HepG2 (cell line): ENCODE results near the gene UNC50. TPM values are rescaled to one million over a fixed set of nuclear protein-coding genes. Genes with fewer than 3 reads are reported as not detected.

Source experiments
- CBX5 ChIP-seq: sonication (generic); formaldehyde crosslinking; IDR thresholded peaks from 2 replicates; pipeline ENCODE4 v1.4.0; 2020; ENCODE audit warnings: missing genetic modification reagents, borderline replicate concordance
- FOXA3 ChIP-seq: IDR thresholded peaks from 2 replicates; pipeline ENCODE4 v1.6.1; 2016; ENCODE audit warnings: missing genetic modification reagents, missing compliant biosample characterization
- HDAC6 ChIP-seq: fragments of 200-600 bp; sonication (generic); IDR thresholded peaks from 2 replicates; pipeline ENCODE4 v1.7.0; 2017; ENCODE audit warnings: mild to moderate bottlenecking, antibody characterized with exemption, low read length, low read depth
- PAWR ChIP-seq: sonication (generic); formaldehyde crosslinking; IDR thresholded peaks from 2 replicates; pipeline ENCODE4 v1.4.0; 2020; ENCODE audit warnings: missing genetic modification reagents, mild to moderate bottlenecking, borderline replicate concordance
- PPARG ChIP-seq: conservative IDR thresholded peaks from 2 replicates; pipeline ENCODE4 v1.6.1; 2016; ENCODE audit warnings: missing biosample characterization, missing genetic modification reagents
- SNAPC2 ChIP-seq: sonication (generic); formaldehyde crosslinking; IDR thresholded peaks from 2 replicates; pipeline ENCODE4 v1.8.1; 2022; ENCODE audit warnings: mild to moderate bottlenecking, missing genetic modification reagents
- ZNF207 ChIP-seq: fragments of 450-650 bp; IDR thresholded peaks from 2 replicates; pipeline ENCODE4 v1.6.1; 2016; ENCODE audit warnings: antibody characterized with exemption, borderline replicate concordance
- ZNF274 ChIP-seq: sonication (generic); formaldehyde crosslinking; IDR thresholded peaks from 2 replicates; pipeline ENCODE4 v1.5.1; 2020; ENCODE audit warnings: mild to moderate bottlenecking, missing genetic modification reagents
- ZNF335 ChIP-seq: sonication (generic); formaldehyde crosslinking; IDR thresholded peaks from 2 replicates; pipeline ENCODE4 v1.4.0; 2020; ENCODE audit warnings: missing genetic modification reagents
- ZNF343 ChIP-seq: sonication (generic); formaldehyde crosslinking; IDR thresholded peaks from 2 replicates; pipeline ENCODE4 v1.4.0; 2020; ENCODE audit warnings: mild to moderate bottlenecking, missing genetic modification reagents
- ZNF660 ChIP-seq: sonication (generic); formaldehyde crosslinking; IDR thresholded peaks from 2 replicates; pipeline ENCODE4 v1.5.1; 2020; ENCODE audit warnings: mild to moderate bottlenecking, low read depth, missing genetic modification reagents, borderline replicate concordance
- ZNF776 ChIP-seq: sonication (generic); formaldehyde crosslinking; IDR thresholded peaks from 2 replicates; pipeline ENCODE4 v1.4.0; 2020; ENCODE audit warnings: mild to moderate bottlenecking, missing genetic modification reagents
- ZNF83 ChIP-seq: sonication (generic); formaldehyde crosslinking; IDR thresholded peaks from 2 replicates; pipeline ENCODE4 v1.4.0; 2020; ENCODE audit warnings: missing genetic modification reagents, mild to moderate bottlenecking, borderline replicate concordance
- polyA plus RNA-seq, 8 experiments: library from polyadenylated mRNA; depleted of rRNA in 3 of 8; stranded (reverse) in 7 of 8; unstranded in 1 of 8; fragments of >200 nt; fragmentation: Illumina TruSeq in 4 of 8; extraction: Trizol in 4 of 8; gene quantifications; 2 replicates each; pipeline versions ENCODE4 v1.2.1 to v1.2.3, GENCODE V29; 2011 to 2016; ENCODE audit warnings: low read depth in 4 of 8, missing spikeins in 1 of 8, mixed read lengths in 1 of 8; ENCODE audit not compliant: insufficient read depth in 1 of 8
- total RNA-seq, 5 experiments: library from RNA; depleted of rRNA; stranded (reverse); fragments of >200 nt; fragmentation: Illumina TruSeq; extraction: Trizol; gene quantifications; 2 replicates each; pipeline ENCODE4 v1.2.3, GENCODE V29; 2016; ENCODE audit warnings: low read depth in 1 of 5
- TF ChIP-seq, protein P1 (sequence below): sonication (generic); formaldehyde crosslinking; IDR thresholded peaks from 2 replicates; pipeline ENCODE4 v1.8.1; 2023; ENCODE audit warnings: mild to moderate bottlenecking, missing genetic modification reagents, borderline replicate concordance
- TF ChIP-seq, protein P2 (sequence below): sonication (generic); formaldehyde crosslinking; IDR thresholded peaks from 2 replicates; pipeline ENCODE4 v1.5.1; 2020; ENCODE audit warnings: mild to moderate bottlenecking, missing genetic modification reagents
- TF ChIP-seq, protein P3 (sequence below): sonication (generic); formaldehyde crosslinking; IDR thresholded peaks from 2 replicates; pipeline ENCODE4 v1.4.0; 2020; ENCODE audit warnings: missing genetic modification reagents
- TF ChIP-seq, protein P4 (sequence below), 2 experiments: sonication (generic) in 1 of 2; formaldehyde crosslinking in 1 of 2; IDR thresholded peaks; 2 replicates each; pipeline versions ENCODE4 v1.5.1 to v1.6.1; 2011 to 2020; ENCODE audit warnings: borderline replicate concordance in 1 of 2, low read depth in 1 of 2, low read length in 1 of 2, mild to moderate bottlenecking in 1 of 2, missing genetic modification reagents in 1 of 2, moderate library complexity in 1 of 2
- TF ChIP-seq, protein P5 (sequence below): sonication (generic); formaldehyde crosslinking; conservative IDR thresholded peaks from 2 replicates; pipeline ENCODE4 v1.4.0; 2020; ENCODE audit warnings: missing genetic modification reagents

Gene UNC50
- total and polyA plus RNA-seq, 2 of the 13 experiments (the other 11 are each of a cell fraction or from before 2014, with no cell fraction given) = 92.6 to 95.6 TPM

DNA sequence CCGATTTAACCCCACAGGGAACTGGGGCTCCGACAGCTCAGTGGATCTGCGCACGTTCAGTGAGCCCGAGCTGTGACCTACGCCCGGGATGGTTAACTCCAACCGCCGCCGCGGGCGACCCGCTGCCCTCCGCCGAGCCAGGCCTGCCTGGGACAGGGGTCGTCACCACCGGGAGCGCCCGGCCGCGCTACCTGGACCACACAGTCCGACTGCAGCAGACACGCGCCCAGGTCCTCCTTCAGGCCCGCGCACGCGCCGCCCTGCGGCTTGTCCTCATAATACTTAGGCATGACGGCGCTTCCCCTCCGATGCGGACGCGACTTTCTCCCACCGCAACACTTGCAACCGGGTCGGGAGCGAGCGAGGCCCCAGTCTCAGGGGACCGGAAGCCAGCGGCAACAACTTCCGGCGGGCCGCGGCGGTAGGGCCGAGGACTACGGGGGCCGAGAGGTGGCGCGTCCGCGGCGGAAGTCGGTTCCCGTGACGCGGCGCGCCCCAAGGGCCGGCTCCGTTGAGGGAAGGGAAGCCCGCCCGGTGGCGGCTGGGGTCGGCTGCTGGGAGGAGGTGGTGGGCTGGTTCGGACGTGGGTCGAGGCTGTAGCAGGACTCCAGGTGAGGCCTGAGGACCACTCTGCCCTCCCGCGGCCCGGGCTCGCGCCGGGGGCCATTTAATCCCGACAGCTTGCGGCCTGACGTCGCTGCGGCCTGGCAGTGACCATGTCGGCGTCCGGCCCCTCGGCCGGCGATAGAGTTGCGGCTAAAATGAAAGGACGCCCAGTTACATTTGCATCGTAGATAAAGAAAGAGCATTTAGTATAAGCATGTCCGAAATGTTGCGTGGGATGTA lies at the start of gene UNC50, which contains the start of gene COA5 (continued):
- TF ChIP-seq, protein P1, sequence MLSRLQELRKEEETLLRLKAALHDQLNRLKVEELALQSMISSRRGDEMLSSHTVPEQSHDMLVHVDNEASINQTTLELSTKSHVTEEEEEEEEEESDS (CRISPR knock-in tag) = 0 out of 2 replicates have a peak, but pooled peaks have one; percentile 50
- peak; percentile 93; the same call in 1 of the 2 replicates for TF ChIP-seq PAWR
- TF ChIP-seq SNAPC2 = peak; percentile 73
- TF ChIP-seq ZNF776 (CRISPR knock-in tag) = peak; percentile 95
- TF ChIP-seq, protein P2, sequence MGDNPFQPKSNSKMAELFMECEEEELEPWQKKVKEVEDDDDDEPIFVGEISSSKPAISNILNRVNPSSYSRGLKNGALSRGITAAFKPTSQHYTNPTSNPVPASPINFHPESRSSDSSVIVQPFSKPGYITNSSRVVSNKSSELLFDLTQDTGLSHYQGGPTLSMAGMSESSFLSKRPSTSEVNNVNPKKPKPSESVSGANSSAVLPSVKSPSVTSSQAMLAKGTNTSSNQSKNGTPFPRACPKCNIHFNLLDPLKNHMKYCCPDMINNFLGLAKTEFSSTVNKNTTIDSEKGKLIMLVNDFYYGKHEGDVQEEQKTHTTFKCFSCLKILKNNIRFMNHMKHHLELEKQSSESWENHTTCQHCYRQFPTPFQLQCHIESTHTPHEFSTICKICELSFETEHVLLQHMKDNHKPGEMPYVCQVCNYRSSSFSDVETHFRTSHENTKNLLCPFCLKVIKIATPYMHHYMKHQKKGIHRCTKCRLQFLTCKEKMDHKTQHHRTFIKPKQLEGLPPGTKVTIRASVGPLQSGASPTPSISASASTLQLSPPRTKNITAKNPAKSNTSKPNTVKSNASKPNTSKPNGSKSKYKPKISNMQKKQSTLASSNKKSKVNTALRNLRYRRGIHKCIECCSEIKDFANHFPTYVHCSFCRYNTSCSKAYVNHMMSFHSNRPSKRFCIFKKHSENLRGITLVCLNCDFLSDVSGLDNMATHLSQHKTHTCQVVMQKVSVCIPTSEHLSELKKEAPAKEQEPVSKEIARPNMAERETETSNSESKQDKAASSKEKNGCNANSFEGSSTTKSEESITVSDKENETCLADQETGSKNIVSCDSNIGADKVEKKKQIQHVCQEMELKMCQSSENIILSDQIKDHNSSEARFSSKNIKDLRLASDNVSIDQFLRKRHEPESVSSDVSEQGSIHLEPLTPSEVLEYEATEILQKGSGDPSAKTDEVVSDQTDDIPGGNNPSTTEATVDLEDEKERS (CRISPR knock-in tag) = peak; percentile 93
- TF ChIP-seq, protein P3, sequence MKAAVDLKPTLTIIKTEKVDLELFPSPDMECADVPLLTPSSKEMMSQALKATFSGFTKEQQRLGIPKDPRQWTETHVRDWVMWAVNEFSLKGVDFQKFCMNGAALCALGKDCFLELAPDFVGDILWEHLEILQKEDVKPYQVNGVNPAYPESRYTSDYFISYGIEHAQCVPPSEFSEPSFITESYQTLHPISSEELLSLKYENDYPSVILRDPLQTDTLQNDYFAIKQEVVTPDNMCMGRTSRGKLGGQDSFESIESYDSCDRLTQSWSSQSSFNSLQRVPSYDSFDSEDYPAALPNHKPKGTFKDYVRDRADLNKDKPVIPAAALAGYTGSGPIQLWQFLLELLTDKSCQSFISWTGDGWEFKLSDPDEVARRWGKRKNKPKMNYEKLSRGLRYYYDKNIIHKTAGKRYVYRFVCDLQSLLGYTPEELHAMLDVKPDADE (CRISPR knock-in tag) = peak; percentile 68; the same call in 1 of the 2 replicates
- peak; percentile 79; the same call in 1 of the 2 replicates for TF ChIP-seq ZNF335
- TF ChIP-seq, protein P4, sequence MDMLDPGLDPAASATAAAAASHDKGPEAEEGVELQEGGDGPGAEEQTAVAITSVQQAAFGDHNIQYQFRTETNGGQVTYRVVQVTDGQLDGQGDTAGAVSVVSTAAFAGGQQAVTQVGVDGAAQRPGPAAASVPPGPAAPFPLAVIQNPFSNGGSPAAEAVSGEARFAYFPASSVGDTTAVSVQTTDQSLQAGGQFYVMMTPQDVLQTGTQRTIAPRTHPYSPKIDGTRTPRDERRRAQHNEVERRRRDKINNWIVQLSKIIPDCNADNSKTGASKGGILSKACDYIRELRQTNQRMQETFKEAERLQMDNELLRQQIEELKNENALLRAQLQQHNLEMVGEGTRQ (IDR thresholded peaks at IDR 0.05; ENCODE audit: low read depth, low read length) = no peak
- TF ChIP-seq, protein P4 (CRISPR knock-in tag; IDR thresholded peaks at IDR 0.05; ENCODE audit: borderline replicate concordance) = peak; percentile 74; the same call in 1 of the 2 replicates
- TF ChIP-seq FOXA3 = peak; percentile 66
- TF ChIP-seq ZNF343 (CRISPR knock-in tag) = peak; percentile 70; the same call in 1 of the 2 replicates
- TF ChIP-seq ZNF274 (CRISPR knock-in tag) = peak; percentile 99
- no peak for TF ChIP-seq ZNF660 (CRISPR knock-in tag)
- peak; percentile 41 for TF ChIP-seq PPARG (CRISPR knock-in tag)
- no peak for TF ChIP-seq HDAC6
- TF ChIP-seq, protein P5, sequence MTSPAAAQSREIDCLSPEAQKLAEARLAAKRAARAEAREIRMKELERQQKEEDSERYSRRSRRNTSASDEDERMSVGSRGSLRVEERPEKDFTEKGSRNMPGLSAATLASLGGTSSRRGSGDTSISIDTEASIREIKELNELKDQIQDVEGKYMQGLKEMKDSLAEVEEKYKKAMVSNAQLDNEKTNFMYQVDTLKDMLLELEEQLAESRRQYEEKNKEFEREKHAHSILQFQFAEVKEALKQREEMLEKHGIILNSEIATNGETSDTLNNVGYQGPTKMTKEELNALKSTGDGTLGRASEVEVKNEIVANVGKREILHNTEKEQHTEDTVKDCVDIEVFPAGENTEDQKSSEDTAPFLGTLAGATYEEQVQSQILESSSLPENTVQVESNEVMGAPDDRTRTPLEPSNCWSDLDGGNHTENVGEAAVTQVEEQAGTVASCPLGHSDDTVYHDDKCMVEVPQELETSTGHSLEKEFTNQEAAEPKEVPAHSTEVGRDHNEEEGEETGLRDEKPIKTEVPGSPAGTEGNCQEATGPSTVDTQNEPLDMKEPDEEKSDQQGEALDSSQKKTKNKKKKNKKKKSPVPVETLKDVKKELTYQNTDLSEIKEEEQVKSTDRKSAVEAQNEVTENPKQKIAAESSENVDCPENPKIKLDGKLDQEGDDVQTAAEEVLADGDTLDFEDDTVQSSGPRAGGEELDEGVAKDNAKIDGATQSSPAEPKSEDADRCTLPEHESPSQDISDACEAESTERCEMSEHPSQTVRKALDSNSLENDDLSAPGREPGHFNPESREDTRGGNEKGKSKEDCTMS (CRISPR knock-in tag) = no peak
- no peak for TF ChIP-seq ZNF207
- peak; percentile 64; the same call in 1 of the 2 replicates for TF ChIP-seq CBX5 (CRISPR knock-in tag)
- TF ChIP-seq ZNF83 (CRISPR knock-in tag) = peak; percentile 78; the same call in 1 of the 2 replicates
